ENCODE results near the gene POLD4.

The POLD4 gene

GRCh38 chr11:67387518-67387917, 34.2 kb upstream of the POLD4 start:
- DNase-seq = no peak

- no peak for DNase-seq
Observed at GRCh38 chr11:67387069-67387468, 33.7 kb upstream of the POLD4 start.

DNA sequence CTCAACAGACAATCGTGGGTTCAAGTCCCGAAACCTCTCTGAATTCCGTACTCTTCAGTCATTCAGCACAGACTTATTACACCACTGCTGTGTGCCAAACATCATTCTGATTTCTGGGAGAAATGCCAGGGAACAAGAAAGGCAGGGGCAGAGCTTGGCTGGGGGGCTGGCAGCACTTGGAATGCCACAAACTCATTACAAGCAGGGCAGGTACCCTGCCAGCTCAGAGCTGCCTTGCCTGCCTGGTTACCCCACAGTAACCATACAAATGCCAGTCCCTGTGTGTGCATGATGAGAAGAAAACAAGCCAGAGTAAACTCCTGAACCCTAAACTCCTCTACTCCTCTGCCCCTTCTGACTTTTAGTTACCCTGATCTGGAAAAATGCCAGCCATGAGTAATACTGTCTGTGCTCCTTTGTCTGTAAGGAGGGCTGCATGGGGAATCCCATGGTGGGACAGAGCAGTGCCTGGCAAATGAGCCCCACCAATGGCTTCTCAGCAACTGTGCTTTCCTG, 31.6 kb upstream of the POLD4 start:
- no peak for DNase-seq

DNA sequence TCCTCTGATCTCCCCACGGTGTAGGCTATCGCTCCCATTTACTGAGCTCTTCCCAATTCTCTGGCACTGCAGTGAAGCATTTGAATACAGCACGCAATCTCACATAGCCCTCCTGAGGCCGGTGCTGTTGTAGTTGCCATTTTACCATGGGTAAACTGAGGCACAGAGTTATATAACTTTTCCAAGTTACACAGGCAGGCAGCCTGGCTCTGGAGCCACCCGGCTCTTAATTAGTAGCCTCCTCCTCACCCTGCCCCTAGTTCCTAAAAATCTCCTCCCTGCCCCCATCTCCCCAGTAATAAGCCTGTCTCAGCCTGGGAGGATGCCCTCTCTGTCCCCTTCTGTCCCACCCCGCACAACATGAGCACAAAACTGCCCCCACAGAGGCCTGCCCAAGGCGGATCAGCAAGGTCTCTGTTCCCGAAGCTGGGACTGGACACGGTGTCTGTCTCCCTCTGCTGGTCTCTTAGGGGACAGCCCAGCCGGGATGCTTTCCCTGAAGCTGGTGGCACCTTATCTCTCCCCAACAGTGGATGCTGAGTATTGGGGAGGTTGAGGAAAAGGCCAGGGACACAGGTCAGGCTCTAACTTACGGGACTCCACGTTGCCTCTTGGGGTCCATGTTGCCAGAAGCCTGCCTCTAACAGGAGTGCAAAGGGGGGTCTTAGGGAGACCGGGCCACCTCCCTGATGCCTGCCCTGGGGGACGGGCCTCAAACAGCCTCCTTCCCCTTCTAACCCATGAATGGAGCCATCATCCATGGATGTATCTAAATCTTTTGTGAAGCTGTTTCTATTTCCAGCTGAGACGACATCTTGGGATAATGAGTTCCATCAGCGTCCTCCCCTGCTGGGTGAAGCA, 29.2 kb upstream of the POLD4 start:
- DNase-seq = peak; percentile 84

DNA sequence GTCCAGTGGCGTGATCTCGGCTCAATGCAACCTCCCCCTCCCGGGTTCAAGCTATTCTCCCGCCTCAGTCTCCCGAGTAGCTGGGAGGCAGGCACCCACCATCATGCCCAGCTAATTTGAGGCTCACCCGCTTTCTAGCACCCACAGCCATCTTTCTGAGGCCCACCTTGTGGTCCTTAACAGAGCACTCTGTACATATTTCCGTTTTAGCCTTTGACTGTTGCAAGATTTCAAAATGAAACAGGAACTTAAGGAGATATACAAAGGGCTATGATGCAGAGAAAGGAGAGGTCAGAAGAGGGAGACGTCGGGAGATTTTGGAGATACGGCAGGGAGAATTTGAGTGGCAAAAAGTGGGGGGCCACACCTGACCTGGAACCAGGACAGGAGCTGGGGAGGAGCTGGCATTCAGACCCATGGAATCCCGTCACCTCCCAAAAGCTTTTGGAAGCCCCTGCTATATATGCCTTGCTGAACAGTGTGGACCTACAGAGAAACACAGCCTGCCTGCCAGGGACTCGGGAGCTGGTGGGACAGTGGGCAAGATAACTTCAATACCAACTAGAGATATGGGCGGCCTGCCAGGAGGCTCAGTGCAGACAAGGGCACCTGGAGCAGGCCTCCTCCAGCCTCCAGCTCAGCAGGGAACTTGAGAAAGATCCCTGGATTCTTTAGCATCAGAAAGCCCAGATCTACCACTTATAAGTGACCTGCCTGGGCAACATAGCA, 28.1 kb upstream of the POLD4 start:
- no peak for DNase-seq

DNA sequence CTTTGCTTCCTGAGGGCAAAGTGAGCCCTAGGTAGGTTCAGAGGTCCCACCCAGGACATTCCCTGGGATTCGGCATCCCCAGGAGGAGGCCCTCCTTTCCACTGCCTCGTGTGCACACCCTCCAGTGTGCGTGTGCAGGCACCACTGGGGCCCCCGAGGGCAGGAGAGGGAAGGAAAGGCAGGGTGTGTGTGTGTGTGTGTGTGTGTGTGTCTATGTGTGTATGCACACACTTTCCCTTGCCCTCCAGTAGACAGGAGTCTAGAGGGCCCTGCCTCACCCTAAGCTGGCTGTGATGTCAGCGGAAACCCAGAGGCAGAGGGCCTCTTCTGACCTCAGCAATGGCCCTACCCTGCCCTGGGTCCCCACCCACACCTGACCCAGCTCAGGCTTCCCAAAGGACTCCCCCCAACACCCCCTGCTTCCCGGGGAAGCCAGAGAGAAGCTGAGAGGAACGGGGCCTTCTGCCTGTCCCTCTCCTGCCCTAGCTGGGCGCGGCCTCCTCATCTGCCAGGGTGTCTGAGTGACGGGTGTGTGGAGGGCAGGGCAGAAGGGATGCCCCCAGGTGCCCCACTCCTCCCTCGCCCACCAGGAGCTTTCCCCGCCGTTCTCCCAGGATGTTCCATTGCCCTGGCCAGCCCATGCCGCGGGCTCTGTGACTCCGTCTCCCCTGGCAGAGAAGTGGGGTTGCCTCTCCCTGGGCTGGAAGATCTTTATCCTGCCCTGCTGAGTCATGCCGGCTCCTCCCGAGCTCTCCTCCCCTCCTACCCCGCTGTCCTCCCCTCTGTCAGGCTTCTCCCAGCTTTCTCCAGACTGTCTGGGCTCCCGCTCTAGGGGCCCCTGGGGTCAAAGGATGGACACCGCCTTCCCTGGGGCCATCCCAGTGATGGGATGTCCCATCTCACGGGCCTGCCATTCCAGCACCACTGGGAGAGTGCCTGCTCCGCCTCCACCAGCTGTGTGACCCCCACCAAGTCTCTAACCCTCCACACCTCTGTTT, 26.0 kb upstream of the POLD4 start:
- no peak for DNase-seq

- no peak for DNase-seq
Observed at GRCh38 chr11:67378544-67378943, 25.2 kb upstream of the POLD4 start.

DNA sequence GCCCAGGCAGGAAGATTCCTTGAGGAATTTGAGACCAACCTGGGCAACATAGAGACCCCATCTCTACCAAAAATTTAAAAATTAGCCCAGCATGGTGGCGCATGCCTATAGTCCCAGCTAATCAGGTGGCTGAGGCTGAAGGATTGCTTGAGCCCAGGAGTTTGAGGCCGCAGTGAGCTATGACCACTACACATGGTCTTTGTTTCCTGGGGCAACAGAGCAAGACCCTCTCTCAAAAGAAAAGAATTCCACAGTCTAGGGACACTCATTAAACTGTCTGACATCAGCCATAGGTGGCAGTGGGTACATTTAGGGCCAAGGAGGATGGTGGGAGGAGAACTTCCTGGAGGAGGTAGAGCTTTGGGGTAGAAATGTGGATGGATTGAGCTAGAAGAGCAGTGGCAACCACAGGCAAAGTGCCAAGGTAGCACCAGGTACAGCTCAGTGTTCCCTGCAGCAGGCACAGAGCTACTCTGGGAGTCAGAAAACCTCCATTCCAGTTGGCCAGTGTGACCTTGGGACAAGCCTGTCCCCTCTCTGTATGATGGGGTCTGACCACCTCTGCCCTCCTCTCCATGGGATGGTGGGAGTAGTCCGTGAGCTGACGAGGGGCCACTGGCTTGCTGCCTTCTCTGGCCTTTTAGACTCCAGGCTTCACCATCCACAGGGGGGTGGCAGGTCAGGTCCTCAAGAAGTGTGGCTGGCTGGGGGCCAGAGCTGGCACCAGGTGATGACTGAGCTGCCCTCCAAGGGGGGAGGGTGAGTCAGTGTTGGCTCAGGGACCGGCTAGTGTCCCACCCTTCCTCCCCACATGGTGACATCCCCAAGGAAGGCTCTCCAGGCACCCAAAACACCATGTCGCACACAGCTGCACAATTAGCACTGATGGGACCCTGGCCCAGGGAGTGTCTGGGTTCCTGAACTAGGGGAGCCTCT, 23.8 kb upstream of the POLD4 start:
- DNase-seq = no peak

DNA sequence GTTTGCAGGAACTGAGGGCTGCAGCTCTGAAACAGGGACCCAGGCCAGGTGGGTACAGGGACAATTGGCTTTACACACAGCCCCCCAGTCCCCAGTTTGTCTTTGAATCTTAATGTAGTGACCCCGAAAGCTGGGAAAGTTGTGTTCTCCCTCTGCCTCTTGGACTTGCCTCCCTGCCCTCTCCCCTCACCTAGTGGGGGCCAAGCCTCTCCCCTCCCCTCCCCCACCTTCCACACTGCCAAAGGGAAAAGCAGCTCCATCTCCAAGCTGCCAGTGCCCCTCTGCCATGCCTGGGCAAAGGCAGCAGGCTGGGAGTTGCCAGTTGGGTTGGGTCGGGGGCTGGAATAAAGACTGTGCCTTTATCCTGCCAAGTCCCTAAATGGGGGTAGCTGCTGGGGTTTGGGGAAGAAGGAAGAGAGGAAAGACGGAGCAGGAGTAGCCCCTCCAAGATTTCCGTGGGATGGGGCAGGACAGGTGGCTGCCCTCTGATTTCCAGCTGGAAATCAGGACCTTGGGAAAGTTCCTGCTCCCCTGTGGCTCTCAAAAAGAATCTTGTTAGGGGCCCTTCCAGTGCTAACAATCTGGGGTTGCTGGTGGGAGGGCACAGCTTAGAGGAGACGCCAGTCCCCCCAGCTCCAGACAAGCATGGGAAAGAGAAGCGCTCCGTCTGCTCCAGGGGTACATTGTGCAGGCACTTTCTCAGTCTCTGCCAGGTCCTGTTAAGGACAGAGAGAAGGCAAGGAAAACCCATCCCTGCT, 22.9 kb upstream of the POLD4 start:
- DNase-seq = no peak

DNA sequence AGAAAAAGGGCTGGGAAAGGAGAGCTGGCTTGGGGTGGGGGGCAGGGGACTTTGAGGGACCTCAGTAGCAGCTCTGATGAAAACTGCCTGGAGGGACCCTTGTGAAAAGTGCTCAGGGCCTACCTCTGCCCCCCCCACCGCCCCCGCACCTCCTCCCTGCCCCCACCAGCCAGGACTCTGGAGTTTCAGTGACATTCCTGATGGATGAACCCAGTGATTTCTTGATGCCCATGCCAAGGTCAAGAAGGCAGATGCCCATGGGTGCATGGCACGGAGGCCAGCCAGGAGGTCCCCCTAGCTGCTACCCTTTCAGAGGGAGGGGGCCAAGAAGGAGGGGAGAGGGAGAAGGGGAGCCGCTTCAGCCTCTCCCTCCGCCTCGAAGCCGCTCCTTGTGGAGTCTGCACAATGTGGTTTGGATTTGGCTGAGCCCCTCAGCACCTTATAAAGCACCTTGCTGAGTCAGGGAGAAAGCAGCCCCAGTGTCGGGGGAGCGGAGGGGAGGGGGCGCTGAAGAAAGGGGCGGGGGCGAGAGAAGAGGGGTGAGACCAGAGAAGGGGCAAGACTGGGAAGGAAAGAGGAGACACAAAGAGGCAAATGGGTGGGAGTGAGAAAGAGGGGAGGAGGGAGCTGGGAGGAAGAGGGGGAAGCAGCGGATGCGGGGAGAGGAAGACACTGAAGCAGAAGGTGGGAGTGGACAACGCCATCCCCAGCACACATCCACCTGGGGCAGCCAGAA, 22.1 kb upstream of the POLD4 start:
- DNase-seq = no peak

DNA sequence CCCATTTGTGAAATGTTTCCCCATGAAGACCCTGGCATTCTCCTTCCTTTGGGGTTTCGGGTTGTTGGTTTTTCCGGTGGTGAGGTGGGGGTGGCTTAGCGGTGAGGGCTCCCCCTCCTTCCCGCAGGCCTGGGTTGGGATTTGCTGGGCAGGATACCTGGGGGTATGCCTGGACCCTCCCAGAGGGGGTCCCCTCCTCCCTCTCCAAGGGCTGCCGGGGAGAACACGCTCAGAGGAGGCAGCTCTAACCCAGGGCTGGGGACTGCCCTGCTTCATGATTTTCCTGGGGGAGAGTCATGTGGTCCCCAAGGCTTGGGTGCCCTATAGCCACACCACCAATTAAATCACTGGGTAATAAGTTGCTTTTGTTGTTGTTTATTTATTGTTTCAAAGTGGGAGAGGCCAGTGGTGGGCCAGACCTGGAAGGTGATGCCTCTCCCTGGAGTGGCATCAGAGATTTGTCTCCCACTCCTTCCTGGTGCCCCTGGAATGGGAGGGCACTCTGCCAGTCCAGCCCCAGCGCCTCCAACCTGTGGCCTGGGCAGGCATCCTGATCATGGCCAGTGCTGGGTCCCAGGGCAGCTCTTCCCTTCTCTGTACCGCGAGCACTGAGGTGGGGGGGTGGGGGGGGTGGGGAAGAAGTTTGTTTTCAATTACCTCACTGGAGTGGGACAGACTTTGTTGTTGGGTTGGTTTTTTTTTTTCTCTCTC, 21.4 kb upstream of the POLD4 start:
- no peak for DNase-seq

- DNase-seq = peak; percentile 92
Observed at GRCh38 chr11:67373648-67374570, 20.6 kb upstream of the POLD4 start.

DNA sequence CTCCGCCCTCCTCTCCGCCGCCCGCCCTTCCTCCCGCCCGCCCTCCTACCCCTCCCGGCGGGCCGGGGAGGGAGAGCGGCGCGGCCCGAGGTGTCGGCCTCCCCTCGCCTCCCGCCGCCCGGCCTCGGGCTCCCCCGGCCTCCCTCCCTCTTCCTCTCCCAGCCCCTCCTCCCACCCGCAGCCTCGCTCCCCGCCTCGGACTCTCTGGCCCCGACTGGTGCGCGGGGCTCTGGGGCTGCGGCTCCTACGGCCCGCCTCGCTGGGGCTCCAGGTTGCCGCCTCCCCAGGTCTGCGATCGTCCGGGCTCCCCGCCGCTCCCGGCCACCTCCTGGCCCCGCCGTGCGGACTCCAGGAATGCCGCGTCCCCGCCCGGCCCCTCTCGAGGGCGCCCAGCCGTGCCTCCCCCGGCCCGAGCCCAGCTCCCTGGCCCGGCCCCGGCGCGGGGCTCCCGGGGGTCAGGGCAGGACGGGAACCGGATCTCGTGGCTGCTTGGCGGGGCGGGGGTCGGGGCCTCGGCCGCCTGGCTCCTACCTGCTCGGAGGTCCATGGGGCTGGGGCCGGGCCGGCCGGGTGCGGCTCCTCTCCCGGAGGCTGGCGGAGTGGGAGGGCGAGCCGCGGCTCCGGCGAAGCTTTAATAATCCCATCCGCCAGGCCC, 19.8 kb upstream of the POLD4 start, which contains the start of gene CLCF1:
CLCF1 (minus strand) TSS at position 606 of the 655 bp plus-strand sequence; CDS start at position 547, 59 bp downstream.
- DNase-seq = peak; percentile 55

- no peak for DNase-seq
Observed at GRCh38 chr11:67372321-67372992, 19.1 kb upstream of the POLD4 start.

- no peak for DNase-seq
Observed at GRCh38 chr11:67371911-67372320, 18.6 kb upstream of the POLD4 start.

GRCh38 chr11:67371189-67371910, 18.0 kb upstream of the POLD4 start:
- no peak for DNase-seq
